T-helper 1 cell treated with Interleukin-12 subunit alpha and Interleukin-12 subunit beta and Interleukin-4 antibody, amounts not matched to agents 30 μg/mL and 1 μg/mL, for 36 hours (primary cell): ENCODE results near the gene C16orf74.

ENCODE experiments used
- H3K27ac Mint-ChIP-seq: one replicate; pipeline ENCODE4 v1.8.0; 2021; ENCODE audit warnings: mild to moderate bottlenecking, mixed read lengths
- H3K27me3 Mint-ChIP-seq: one replicate; pipeline ENCODE4 v1.8.0; 2021; ENCODE audit warnings: low read depth, mixed read lengths
- H3K36me3 Mint-ChIP-seq: one replicate; pipeline ENCODE4 v1.8.0; 2021; ENCODE audit warnings: low read depth, mixed read lengths
- H3K4me1 Mint-ChIP-seq: one replicate; pipeline ENCODE4 v1.8.0; 2021; ENCODE audit warnings: low read depth, mixed read lengths
- H3K4me3 Mint-ChIP-seq: one replicate; pipeline ENCODE4 v1.8.0; 2021; ENCODE audit warnings: mild to moderate bottlenecking, moderate library complexity, mixed read lengths
- H3K9me3 Mint-ChIP-seq: one replicate; pipeline ENCODE4 v1.8.0; 2021; ENCODE audit warnings: mixed read lengths

Gene C16orf74

DNA sequence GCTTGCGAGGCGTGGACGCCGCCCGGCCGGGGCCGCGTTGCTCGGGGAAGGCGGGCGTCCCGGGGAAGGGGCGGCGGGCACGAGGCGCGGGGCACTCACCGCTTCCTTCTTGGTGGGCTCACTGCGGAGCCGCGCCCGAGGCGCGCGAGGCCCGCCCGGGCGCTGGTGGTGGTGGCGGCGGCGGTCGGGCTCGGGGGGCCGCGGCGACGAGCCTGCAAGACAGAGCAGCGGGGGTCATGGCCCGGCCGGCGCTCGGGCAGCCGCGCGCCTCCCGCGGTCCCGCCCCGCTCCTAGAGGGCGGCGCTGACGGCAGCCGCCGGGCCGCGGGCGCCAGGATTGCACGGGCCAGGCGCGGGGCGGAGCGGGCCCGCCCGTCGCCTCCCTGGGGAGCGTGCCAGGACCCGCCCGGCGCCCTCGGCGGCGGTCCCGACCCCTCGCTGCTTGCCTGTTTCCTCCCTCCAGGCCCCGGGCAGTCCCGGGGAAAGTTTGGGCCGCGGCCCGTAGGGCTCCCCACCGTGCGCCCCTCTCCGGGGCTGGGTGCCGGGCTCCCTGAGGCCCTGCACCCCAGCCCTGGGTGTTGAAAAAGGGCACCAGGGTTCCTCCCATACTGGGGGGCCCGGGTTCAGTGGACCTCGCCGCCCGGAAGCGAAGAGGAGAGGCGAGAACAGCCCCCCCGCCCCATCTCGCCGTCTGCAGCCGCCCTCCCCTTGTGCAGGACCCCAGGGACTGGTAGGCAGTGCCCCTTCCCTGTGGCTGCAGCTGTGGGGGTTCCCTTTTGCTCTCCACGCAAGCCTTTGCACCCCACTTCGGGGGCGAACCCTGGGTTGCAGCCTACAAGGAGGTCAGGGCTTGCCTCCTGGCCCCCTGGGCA is at the start of gene C16orf74:
C16orf74 (minus strand) TSS at position 270 of the 871 bp plus-strand sequence. CDS start 15,879 bp downstream, outside the sequence.
- Mint-ChIP-seq H3K27ac (no peak within 1 kb of the TSS), H3K36me3 (no peaks in the 10 kb centered on the region), H3K4me1 (peaks cover 2% of the 10 kb centered on the region), H3K27me3 (peaks cover 30% of the 10 kb centered on the region), H3K9me3 (no peaks in the 10 kb centered on the region), H3K4me3 (peak within 1 kb of the TSS; percentile 73)

DNA sequence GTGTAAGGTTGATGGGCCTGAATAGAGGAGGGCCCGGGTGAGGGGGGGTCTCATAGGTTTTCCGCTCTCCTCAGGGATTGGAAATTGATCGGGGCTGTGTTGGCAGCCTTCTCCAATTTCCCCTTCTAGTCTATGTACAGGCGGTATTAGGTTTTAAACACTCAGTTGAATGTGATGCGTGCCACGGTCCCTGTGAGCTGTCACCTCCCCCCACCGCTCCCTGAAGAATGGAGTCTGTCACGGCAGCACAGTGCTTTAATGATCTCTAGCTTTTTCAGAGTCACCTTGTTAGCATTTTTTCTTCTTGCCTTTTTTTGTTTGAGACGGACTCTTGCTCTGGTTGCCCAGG is 49.4 kb upstream of the C16orf74 start:
- H3K9me3 Mint-ChIP-seq: no peaks in the 10 kb centered on the region
- H3K36me3 Mint-ChIP-seq: peaks cover 43% of the 10 kb centered on the region
- peaks cover 37% of the 10 kb centered on the region for H3K4me1 Mint-ChIP-seq
- H3K4me3 Mint-ChIP-seq: peak overlapping the region; percentile 88
- peak overlapping the region; percentile 88 for H3K27ac Mint-ChIP-seq
- H3K27me3 Mint-ChIP-seq: no peaks in the 10 kb centered on the region

DNA sequence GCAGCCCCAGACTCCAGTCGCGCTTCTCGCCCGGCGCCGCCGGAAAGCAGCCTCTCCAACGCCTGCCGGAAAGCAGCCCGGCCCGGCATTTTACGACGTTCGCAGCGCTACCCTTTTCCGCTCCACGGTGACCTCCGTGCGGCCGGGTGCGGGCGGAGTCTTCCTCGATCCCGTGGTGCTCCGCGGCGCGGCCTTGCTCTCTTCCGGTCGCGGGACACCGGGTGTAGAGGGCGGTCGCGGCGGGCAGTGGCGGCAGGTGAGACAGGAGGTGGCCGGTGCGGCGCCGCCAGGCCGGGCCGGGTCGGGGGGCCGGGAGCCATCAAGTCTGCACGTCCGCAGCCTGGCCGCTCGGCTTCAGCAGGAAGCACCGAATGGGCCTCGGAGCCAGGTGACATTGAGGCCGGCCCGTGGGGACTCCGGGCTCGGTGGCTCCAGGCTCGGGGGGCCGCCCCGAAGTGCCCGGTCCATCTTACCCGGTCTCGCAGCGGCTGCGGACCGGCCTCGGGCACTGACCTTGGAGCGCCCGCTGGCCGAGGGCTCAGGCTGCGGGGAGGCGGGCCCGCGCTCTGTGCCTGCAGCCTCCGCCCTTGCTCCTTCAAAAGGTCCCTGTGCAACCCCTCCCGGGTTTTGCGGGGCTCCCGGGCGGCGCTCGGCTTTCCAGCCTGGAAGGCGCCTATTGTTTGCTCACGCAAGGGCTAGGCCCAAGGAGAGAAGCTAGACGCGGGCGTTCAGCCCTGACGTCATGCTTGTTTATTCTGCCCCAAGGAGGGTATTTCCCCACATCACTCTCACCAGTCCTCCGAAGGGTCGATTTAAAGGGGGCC is 48.8 kb upstream of the C16orf74 start, which contains the start of the genes COX4I1 and EMC8:
COX4I1 (plus strand) TSS at position 199 of the 824 bp plus-strand sequence. CDS start 1,511 bp downstream, outside the sequence.
EMC8 (minus strand) TSS at position 48 of the 824 bp plus-strand sequence. CDS start 249 bp downstream, outside the sequence.
- Mint-ChIP-seq H3K27me3 (no peaks in the 10 kb centered on the region), H3K9me3 (no peaks in the 10 kb centered on the region), H3K27ac (peak within 1 kb of the TSS; percentile 95), H3K36me3 (peaks cover 40% of the 10 kb centered on the region), H3K4me3 (peak within 1 kb of the TSS; percentile 88), H3K4me1 (peaks cover 37% of the 10 kb centered on the region)

DNA sequence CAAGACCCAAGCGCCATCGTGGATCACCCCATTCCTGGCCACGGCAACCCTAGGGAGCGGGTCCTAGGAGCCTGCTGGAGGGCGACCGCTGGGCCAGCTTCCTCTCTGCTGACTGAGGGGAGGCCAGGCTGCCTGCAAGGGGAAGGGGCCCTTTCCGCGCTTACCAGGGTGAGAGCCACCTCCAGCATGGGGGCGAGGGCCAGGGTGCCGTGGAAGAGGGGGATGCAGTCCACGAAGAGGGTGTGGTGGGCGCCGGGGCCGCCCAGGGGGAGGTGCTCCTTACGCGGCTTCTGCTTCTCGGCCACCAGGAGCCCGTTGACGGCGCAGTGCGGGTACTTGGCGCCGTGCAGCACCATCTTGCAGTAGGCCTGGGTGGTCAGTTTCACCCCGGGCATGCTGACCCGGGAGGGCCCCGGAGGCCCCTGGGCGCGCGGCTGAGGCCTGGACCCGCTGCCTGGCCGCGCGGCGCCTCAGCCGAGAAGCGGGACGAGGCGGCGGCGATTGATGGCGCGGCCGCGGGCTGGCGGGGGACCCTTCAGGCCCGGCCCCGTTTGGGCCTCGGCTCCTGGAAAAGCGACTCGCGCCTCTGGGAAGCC is 48.1 kb upstream of the C16orf74 start:
- peak overlapping the region; percentile 83 for H3K27ac Mint-ChIP-seq
- peaks cover 37% of the 10 kb centered on the region for H3K36me3 Mint-ChIP-seq
- peak overlapping the region; percentile 88 for H3K4me3 Mint-ChIP-seq
- H3K9me3 Mint-ChIP-seq: no peaks in the 10 kb centered on the region
- H3K27me3 Mint-ChIP-seq: no peaks in the 10 kb centered on the region
- peaks cover 37% of the 10 kb centered on the region for H3K4me1 Mint-ChIP-seq

DNA sequence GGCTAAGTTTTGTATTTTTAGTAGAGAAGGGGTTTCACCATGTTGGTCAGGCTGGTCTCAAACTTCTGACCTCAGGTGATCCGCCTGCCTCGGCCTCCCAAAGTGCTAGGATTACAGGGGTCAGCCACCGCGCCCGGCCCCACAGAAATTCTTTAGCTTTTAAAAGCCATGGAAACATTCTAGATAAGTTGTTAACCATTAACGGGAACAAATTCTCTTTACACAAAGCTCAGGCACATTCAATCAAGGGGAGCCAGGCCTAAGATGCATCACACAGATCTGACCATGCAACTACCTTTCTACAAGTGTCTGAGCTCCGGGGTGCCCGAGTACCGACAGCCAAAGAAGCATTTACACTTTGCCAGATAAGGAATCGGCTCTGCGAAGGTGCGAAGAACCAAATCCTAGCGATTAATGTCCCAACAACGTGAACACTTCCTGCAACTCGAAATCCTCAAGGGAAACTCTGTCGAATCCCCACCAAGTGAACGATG is 47.4 kb upstream of the C16orf74 start:
- Mint-ChIP-seq H3K36me3 (peaks cover 34% of the 10 kb centered on the region), H3K4me1 (peaks cover 36% of the 10 kb centered on the region), H3K27me3 (no peaks in the 10 kb centered on the region), H3K4me3 (peak overlapping the region; percentile 88), H3K27ac (peak overlapping the region; percentile 83), H3K9me3 (no peaks in the 10 kb centered on the region)

DNA sequence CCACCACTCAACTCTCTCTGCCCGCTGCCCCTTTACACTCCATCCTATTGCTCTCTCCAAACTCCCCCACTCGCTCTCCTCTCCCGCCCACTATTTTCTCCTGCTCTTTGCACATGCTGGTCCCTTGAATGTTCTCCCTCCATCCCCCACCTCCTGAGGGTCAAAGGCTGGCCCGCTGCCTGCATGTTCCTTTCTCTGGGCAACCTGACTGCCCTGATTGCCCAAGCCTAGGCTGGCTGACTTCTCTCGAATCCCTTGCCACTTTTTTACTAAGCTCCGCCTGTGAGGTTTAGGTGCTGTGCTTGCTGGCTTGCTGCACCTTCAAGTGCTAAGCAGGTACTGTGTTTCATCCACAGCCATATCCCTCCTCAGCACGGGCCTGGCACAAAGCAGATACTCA is 45.7 kb upstream of the C16orf74 start:
- H3K27me3 Mint-ChIP-seq: no peaks in the 10 kb centered on the region
- H3K27ac Mint-ChIP-seq: peak overlapping the region; percentile 14
- H3K4me3 Mint-ChIP-seq: no peak overlapping the region
- H3K9me3 Mint-ChIP-seq: no peaks in the 10 kb centered on the region
- peaks cover 35% of the 10 kb centered on the region for H3K36me3 Mint-ChIP-seq
- H3K4me1 Mint-ChIP-seq: peaks cover 27% of the 10 kb centered on the region

DNA sequence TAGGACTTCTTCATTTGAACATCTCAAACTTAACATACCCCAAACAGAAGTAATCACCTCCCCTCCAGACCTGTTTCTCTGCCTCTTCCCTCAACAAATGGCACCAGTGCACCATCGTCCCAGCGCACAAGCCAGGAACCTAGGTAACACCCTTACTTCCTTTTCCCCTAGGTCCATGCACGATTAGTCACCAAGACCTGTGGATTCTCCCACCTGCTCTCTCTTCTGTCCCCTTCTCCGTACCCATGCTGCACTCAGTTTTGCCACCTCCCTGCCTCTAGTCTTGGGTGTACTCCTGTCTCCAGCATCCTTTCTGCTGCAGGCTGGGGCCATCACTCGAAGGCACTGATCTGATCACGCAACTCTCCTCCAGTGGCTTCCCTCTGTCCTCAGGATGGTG is 45.3 kb upstream of the C16orf74 start:
- Mint-ChIP-seq H3K36me3 (peaks cover 35% of the 10 kb centered on the region), H3K4me3 (no peak overlapping the region), H3K27me3 (no peaks in the 10 kb centered on the region), H3K4me1 (peaks cover 22% of the 10 kb centered on the region), H3K27ac (peak overlapping the region; percentile 14), H3K9me3 (no peaks in the 10 kb centered on the region)

DNA sequence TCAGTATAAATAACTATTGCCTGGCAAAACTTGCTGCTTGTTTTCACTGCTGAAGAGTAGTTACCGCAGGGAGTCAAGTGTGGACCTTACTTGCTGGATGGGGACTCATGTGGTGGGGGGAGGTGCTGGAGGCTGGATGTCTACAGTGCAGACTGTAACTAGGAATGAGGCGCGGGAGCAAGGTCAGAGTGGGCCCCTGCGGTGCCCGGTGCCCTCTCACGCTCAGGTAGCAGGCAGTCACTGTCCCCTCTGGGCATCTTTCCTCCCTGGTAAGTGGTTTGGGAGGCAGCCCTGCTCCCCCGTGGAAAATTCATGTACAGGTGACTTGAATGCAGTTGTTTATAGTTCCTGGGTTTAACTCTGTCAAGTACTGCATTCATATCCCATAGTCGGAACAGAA is 43.8 kb upstream of the C16orf74 start:
- Mint-ChIP-seq H3K27ac (no peak overlapping the region), H3K4me3 (no peak overlapping the region), H3K27me3 (no peaks in the 10 kb centered on the region), H3K9me3 (no peaks in the 10 kb centered on the region), H3K4me1 (peaks cover 20% of the 10 kb centered on the region), H3K36me3 (peaks cover 37% of the 10 kb centered on the region)

DNA sequence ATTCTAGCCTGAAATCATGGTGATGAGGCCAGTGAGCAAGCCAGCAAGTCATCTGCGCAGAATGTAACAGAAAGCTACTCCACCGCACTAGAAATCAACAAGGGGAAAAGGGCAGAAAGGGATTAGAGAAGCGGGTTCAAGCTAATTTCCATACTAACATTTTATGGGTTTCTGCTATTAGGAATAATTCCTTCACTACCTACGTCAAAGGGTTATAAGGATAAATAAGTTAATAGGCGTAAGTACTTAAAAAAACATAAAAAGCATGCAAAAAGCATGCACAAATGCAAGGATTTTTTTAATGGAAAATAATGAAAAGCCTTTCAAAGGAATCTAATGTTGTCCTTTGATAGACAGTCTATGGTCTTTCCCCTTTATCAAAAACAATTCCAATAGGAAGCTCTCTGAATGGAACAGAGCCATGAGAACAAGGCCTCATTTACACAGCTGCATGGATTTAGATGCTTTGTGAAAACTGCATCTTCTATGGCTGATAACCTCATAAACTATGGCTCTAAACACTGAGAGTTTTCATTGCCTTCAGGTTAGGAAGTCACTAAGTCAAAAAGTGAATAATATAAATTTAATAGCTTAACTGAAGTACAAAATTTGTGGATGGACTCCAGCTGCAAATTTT is 42.9 kb upstream of the C16orf74 start:
- H3K36me3 Mint-ChIP-seq: peaks cover 40% of the 10 kb centered on the region
- no peak overlapping the region for H3K27ac Mint-ChIP-seq
- H3K4me1 Mint-ChIP-seq: peaks cover 23% of the 10 kb centered on the region
- H3K27me3 Mint-ChIP-seq: no peaks in the 10 kb centered on the region
- no peaks in the 10 kb centered on the region for H3K9me3 Mint-ChIP-seq
- no peak overlapping the region for H3K4me3 Mint-ChIP-seq

DNA sequence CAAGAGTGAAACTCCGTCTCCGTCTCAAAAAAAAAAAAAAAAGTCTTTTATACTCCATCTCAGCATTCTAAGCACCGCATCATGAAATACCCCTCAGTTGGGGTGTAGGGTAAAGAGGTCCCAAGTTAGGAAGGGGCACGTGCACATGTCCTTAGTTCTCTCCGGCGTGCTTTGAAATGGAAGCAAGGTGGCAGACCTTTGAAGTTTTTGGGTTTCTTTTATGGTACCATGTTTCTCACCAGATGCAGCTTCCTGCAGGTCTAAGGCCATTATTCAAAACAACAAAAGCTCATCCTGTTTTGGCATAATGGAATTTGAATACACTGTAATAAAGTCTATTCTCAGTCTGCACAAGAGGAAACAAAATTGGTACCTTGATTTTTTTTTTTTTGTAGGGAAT is 38.9 kb upstream of the C16orf74 start:
- H3K36me3 Mint-ChIP-seq: peaks cover 35% of the 10 kb centered on the region
- H3K27me3 Mint-ChIP-seq: no peaks in the 10 kb centered on the region
- no peak overlapping the region for H3K4me3 Mint-ChIP-seq
- H3K9me3 Mint-ChIP-seq: no peaks in the 10 kb centered on the region
- peaks cover 7% of the 10 kb centered on the region for H3K4me1 Mint-ChIP-seq
- H3K27ac Mint-ChIP-seq: no peak overlapping the region

DNA sequence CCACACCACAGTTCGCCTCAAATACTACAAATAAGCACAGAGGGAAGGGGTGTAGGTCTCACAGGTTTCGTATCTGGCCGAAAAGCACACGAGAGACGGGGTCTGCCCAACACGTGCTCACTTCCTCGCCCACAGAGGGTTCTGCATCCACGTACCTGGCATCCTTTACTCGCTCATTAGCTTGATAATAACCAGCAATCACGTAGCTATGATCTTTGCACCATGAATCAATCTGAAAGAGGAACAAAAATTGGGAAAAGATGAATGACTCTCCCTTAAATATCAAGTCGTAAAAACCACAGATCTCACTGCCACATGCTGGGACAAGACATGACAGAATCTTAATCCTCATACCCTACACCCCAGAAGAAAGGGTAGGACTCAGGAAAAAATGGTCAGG is 37.9 kb upstream of the C16orf74 start:
- peaks cover 7% of the 10 kb centered on the region for H3K4me1 Mint-ChIP-seq
- no peak overlapping the region for H3K4me3 Mint-ChIP-seq
- no peaks in the 10 kb centered on the region for H3K9me3 Mint-ChIP-seq
- H3K27me3 Mint-ChIP-seq: no peaks in the 10 kb centered on the region
- no peak overlapping the region for H3K27ac Mint-ChIP-seq
- peaks cover 35% of the 10 kb centered on the region for H3K36me3 Mint-ChIP-seq

DNA sequence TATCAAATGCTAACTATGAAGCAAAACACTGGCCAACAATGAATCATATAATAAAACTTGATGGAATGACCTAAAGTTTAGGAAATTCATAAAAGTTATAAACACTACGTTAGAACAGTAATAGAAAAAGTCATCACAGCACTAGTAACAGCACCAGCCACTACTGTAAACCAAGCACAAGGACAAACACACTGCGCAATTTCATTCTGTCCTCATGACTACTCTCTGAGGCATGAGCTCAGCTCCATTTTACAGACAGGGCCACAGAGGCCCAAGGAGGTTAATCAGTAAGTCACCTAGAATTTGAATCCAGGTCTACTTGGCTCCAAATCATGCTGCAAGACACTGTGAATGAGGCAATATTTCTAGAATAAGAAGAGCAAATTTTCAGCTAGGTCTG is 35.0 kb upstream of the C16orf74 start:
- Mint-ChIP-seq H3K4me1 (peaks cover 7% of the 10 kb centered on the region), H3K4me3 (no peak overlapping the region), H3K27me3 (no peaks in the 10 kb centered on the region), H3K27ac (no peak overlapping the region), H3K9me3 (no peaks in the 10 kb centered on the region), H3K36me3 (peaks cover 15% of the 10 kb centered on the region)

DNA sequence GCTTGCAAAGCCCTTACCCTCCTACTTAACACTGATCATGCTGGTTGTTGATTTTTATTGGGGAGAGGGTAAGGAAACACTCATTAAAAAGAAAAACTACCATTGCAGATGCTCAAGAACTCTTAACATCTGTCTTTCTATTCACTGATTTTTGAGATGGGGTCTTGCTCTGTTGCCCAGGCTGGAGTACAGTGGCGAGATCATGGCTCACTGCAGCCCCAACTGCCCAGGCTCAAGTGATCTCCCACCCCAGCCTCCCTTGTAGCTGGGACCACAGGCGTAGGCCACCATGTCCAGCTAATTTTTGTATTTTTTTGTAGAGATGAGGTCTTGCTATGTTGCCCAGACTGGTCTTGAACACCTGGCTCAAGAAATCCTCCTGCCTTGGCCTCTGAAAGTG is 33.9 kb upstream of the C16orf74 start:
- Mint-ChIP-seq H3K36me3 (peaks cover 21% of the 10 kb centered on the region), H3K27me3 (no peaks in the 10 kb centered on the region), H3K4me3 (no peak overlapping the region), H3K27ac (no peak overlapping the region), H3K9me3 (no peaks in the 10 kb centered on the region), H3K4me1 (peaks cover 4% of the 10 kb centered on the region)

DNA sequence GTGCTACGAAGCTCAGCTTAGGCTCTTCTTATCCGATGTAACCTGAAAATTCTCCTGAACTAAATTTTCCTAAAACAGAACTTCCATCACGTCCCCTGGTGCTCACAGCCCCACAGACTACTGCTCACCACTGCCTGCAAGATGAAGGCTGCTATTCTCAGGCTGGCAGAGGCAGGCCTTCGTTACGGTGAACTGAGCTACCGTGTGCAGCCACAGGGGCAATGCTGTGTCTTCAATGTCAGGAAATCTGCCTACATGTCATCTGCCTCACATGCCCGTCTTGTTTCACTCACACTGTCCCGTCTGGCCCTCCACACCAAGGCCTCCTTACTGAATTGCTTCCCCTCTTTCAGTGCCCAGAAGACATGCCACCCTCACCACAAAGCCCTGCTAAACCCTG is 32.5 kb upstream of the C16orf74 start:
- no peaks in the 10 kb centered on the region for H3K9me3 Mint-ChIP-seq
- H3K36me3 Mint-ChIP-seq: peaks cover 24% of the 10 kb centered on the region
- H3K4me1 Mint-ChIP-seq: no peaks in the 10 kb centered on the region
- H3K27me3 Mint-ChIP-seq: no peaks in the 10 kb centered on the region
- H3K27ac Mint-ChIP-seq: no peak overlapping the region
- no peak overlapping the region for H3K4me3 Mint-ChIP-seq
